Prostate gland (tissue), 2 donors: ENCODE measurements around the gene BASP1.

Experiments used
- CTCF ChIP-seq, 4 experiments: fragments of 200-600 bp in 2 of 4; fragments of 450-650 bp in 2 of 4; sonication (generic) in 2 of 4; IDR thresholded peaks; 1 replicate in 3 of 4; 2 replicates in 1 of 4; pipeline ENCODE4 v1.5.1; 2016 to 2019; ENCODE audit warnings: antibody characterized with exemption in 4 of 4, mild to moderate bottlenecking in 2 of 4, moderate library complexity in 2 of 4
- POLR2A ChIP-seq: fragments of 450-650 bp; IDR thresholded peaks from one replicate; pipeline ENCODE4 v1.6.1; 2016; ENCODE audit warnings: antibody characterized with exemption, mild to moderate bottlenecking

DNA sequence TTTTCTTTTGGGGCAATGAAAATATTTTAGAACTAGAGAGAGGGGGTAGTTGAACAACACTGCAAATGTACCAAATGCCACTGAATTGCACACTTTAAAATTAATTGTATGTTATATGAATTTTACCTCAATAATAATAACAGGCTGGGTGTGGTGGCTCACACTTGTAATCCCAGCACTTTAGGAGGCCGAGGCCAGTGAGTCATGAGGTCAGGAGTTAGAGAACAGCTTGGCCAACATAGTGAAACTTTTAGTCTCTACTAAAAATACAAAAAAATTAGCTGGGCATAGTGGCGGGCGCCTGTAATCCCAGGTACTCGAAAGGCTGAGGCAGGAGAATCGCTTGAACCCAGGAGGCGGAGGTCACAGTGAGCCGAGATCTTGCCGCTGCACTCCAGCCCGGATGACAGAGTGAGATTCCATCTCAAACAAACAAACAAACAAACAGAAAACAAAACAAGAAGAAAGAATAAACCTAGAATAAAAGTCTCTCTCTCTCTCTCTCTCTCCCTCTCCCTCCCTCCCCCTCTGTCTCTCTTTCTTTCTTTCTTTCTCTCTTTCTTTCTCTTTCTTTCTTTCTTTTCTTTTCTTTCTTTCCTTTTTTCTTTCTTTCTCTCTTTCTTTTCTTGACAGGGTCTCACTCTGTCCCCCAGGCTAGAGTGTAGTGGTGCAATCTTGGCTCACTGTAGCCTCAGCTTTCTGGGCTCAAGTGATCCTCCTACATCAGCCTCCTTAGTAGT lies 91.1 kb downstream of the BASP1 start:
- no peak for TF ChIP-seq POLR2A
- no peak for TF ChIP-seq CTCF (IDR thresholded peaks at IDR 0.05)
